Measurements from ENCODE around the gene ASIC2.

Gene ASIC2

DNA sequence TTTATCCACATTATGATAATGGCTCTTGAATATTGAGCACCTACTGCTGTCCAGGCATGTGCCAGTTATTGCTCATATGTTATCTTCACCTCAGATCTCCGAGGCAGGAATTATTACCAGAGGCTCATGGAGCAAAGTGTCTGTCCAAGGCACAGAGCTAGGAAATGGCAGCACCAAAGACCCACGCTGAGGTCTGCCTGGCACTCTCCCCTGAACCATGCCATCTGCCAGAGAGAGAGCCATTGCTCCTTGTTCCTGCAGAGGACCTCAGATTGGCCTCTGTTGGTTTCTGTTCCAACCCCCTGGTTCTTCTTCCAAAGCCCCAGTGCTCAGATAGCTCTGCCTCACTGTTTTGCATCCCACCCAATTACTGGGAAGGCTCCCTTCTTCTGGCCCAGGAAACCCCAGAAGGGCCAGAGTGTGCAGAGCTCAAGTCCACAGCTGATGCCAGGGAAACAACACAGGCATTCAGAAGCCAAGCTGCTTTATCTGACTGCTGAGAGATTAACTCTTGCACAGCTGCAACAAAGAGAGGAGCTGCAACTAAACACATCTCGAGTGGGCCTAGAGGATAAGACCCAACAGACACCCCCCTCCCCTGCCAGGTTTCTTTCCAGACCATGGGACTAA lies 5.9 kb downstream of the ASIC2 start:
- no peak for DNase-seq (ENCODE audit: low read depth)

DNA sequence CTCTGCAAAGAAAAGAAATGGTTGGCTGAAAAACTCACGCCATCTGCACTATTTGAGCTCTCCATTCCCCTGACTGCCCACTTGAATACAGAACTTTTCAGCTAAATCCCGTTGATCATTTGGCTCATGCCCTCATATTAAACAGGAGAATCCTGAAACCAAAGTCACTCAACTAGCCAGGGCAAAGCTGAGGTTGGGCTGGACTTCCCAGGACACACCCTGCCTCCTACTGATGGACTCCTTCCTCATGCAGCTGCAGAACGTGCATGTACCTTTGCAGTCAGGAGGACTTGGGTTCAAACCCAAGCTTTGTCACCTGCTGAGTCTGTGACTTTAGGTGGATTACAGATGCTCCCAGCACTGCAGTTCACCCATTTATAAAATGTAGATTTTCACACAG lies 7.7 kb downstream of the ASIC2 start:
- no peak for DNase-seq (ENCODE audit: low read depth)

DNA sequence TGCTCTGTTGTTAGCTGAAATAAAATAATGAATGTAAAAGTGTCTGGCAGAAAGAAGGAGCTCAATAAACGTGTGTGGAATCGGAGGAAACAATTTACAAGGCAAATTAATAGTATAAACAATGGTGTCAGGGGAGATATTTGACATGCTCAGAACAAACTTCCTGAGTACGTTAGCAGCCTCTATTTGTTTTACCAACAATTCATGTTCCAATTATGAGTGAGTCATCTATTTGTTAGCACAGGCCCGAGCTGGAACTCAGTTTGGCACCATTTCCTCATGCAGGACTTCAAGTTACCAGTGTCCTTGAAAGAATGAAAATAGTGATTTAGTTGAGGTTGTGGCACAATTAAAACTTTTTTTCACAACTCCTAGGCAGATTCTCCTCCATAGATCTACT lies 9.1 kb downstream of the ASIC2 start:
- DNase-seq (ENCODE audit: low read depth) = peak; percentile 77

DNA sequence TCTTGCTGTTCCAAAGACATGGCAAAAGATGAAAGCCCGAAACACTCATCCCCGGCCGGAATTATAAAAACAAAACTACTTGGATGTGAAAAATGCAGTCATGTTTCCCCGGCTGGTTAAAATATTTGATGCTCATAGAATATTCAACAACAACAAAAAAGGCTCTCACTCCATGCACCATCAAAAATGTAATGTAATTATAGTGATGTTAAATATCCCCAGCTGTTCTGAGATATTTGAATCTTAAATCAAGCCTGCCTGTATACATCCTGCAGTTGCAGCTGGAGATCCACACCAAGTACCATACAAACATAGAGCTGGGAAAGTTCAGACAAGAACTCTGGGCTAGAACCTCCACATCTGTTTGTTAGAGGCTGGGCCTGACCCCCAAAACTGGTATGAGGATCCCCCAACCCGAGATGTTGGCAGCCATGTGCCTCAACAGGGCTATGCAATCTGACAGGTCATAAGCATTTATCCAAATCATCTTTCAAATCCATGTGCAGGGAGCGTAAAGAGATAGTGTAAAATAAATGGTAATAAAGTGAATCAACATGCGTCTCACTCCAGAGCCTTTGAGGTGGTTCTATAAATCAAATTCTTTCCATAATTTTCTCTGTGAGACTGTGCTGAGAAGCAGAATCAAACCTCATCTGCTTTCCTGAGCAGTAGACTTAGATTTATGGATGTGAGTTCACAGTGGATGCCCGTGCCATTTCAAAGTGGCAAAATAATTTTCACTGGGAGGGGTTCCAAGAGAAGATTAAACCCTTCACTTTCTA lies 12.7 kb downstream of the ASIC2 start:
- DNase-seq (ENCODE audit: low read depth) = no peak

DNA sequence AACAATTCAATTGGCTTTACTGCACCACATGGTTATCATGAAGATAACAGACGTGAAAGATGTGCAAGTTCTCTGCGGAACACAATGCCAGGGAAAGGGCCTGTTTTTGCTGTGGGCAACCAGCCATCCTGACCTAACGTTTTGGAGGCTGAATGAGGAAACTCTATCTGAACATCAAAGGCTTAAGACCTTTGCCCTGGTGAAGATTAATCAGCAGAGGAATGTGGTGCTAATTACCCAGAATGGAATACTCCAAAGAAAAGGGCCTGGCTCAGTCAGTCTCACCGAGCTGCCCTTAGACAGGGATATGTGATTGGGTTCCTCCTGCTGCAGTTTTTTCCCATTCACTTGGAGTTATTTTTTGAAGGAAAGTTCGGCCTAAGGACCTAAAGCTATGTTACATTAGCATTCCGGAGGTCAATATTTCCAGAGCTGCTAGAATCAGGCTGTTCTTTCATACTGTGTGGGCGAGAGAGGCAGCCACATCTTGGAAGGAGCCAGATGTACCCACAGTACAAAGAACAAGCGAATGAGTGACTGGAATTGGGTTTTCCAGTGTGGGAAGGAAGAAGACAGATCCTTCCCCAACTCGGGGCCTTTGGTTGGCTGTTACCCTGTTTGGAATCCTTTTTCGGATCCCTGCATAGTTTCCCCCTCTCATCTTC lies 15.5 kb downstream of the ASIC2 start:
- peak; percentile 56 for DNase-seq (ENCODE audit: low read depth)

DNA sequence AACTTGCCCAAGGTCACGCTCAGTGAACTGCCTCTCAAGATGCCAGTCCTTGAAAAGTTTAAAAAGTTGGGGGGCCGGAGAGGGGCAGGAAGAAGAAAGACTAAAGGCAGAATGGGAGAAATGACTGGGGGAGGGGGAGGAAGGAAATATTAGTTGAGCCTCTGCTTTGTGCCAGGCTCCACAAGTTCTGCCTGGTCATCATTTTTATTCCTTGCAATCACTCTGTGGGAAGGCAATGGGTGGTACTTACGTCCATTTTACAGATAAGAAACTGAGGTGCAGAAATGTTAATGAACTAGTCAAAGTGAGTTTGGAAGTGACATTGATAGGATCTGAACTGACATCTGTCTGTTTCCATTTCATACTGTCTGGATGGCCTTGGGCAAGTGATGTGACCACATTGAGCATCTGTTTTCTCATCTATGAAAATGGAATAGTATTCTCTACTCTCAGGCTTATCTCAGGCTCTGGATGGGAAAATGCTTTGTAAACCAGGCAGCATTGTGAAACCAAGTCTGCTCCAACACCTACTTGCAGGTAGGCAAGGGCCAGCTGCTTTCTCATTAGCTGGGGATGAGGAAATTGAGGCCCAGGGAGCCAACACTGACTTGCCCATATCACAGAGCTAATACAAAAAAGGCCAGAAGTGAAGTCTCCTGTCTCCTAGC lies 19.2 kb downstream of the ASIC2 start:
- no peak for DNase-seq (ENCODE audit: low read depth)

DNA sequence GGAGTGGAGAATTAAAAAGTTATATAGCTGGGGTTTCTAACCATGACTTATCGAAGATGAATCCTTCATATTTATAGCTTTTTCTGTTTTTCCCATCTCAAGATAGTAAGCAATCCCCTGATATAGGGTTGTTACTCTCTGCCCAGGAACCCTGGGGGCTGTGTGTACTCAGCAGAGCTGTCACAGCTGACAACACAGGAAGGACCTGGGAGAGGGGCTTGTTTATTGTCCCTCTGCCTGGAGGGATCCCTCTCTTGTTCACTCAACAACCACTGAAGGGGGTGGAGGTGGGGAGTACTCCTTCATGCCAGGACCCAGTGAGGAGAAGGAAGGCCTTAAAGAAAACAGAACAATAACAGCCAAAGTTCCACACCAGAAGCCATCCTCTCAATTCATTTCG lies 19.8 kb downstream of the ASIC2 start:
- DNase-seq (ENCODE audit: low read depth) = no peak

DNA sequence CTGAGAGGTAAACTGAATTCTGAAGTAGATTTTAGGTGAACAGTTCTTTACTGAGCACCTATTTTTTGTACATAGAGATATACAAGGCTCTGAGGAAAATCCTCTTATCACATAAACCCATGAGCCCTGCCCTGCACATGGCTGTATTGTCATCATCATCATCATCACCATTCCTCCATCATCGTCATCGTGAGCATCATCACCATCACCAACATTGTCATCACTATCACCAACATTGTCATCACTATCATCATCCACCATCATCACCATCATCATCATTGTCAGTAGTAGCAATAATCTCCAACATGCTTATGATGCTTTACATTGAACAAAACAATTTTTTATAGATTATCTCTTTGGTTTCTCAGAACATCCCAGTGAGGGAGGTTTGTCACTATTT lies 20.7 kb downstream of the ASIC2 start:
- DNase-seq (ENCODE audit: low read depth) = no peak

DNA sequence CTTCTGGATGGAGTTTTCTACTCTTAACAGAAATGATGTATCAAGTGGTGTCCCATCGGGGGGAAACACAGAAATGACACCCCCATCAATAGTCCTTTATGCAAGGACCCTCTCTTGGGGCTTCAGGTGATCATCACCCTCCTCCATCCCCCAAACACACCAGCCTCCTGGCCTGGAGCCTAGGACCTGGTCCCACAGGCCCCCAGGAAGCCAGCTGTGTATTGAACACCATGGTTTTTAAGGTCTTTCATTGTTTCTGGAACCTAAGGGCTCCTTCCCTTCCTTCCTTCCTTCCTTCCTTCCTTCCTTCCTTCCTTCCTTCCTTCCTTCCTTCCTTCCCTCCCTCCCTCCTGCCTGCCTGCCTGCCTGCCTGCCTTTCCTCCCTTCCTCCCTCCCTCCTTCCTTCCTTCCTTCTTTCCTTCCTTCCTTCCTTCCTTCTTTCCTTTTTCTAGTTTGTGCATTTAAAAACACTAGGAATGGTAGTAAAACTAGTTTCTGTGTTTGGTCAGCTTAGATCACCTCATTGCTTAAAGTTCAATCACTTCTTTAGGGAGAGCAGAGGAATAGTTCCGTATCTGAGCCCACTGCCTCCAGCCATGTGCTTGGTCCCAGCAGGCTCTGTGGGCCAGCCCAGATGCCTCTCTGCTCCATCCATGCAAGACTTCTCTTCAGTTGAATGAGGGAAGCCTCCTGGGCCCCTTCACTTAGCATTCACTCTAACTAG lies 23.6 kb downstream of the ASIC2 start:
- no peak for DNase-seq (ENCODE audit: low read depth)

DNA sequence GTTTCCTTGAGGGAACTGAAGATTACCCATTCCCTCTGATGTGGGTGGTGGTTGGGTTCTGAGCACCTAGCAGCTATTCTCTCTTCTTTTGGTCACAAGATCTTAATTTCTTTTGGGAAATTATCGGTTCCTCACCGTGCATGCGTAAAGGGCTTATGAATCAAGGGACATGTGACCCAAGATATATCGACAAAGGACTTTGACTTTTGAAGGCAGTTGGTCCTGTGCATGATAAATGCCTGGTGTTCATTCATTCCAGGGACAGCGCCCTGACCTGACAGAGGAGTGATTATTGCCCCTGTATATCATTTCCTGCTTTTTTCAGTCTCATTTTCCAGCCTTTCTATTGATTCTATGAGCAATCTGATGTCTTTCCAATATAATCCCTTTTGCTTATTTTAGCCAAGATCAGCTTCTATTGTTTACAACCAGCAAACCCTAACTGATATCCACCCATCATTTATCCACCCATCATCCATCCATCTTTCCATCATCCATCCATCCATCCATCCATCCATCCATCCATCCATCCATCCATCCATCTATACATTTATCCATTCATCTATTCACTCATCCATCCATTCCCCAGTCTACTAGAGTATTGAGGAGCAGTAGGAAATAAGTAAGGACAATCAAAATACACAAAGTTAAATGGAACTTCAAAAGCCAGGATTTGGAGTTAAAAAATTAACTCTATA lies 25.1 kb downstream of the ASIC2 start:
- no peak for DNase-seq (ENCODE audit: low read depth)

DNA sequence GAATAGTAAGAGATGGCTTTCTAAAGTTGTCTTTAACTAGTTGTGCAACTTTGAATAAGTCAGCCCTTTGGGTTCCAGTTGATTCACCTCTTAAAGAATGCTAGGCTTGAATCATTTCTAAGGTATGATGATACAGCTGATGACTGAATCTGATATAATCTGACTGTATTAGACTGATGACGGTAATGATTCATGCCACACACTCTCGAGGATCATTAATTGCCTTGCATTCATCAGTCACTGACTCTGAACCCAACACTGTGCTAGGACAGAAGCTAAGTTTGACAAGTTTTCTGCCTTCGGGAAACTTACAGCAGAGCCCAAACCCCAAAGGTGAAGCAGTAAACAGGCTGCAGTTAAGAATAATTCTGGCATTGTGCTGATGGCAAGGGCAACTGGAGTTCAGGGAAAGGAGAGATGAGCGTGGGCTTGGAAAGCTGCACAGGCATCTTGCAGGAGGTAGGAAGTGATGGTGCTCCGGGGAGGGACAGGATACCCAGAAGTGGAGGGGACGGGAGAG lies 25.8 kb downstream of the ASIC2 start:
- DNase-seq (ENCODE audit: low read depth) = peak; percentile 93

DNA sequence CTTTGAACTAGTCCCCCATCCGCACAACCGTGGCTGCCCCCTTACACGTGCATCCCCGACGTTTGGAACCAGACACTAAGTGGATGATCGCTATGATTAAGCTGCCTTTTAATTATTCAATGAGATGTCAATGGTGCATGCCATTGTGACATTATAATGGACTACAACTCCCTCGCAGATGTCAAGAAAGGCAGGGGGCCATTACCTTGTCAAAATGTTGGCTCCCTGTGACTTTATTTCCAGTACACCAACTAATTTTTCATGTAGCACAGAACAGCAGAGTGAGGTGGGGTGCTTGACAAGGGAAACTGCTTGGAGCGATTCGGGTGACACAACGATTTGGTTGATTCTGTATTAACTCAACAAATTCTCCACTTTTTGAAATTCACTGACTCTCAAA lies 26.5 kb downstream of the ASIC2 start:
- DNase-seq (ENCODE audit: low read depth) = no peak

DNA sequence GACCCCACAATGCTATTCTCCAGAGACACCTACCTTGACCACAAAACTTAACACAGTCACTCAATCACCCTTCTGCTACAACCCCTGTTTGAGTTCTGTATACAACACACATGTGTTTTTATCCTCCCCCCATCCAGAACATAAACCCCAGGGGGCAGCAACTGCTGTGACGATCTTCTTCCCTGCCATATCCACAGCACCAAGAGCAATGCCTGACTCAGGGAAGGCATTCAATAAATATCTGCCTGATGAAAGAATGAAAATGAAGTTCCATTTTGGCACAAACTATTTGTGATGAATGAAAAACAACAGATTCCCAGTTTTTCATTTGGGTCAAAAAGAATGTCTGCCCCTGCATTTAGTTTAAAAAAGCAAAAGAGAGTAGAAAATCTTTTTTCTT lies 27.0 kb downstream of the ASIC2 start:
- no peak for DNase-seq (ENCODE audit: low read depth)

DNA sequence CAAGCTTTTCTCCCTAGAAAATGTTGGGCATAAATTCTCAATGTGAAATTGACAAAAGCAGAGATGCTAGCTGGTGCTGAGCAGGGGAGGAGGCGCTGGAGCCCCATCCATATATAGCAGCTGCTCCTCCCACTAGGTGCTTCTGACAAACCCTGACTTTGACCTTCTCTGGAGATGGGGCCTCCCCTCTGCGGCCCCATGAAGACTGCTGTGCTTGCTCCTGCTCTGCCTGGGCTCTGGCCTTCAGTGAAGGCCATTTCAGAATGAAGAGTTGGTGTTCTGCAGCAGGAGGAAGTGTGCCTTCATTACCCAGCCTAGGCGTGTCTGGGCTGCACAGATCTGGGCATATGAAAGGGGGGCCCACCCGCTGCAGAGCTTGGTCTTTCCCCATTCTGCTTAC lies 29.7 kb downstream of the ASIC2 start:
- DNase-seq (ENCODE audit: low read depth) = no peak

DNA sequence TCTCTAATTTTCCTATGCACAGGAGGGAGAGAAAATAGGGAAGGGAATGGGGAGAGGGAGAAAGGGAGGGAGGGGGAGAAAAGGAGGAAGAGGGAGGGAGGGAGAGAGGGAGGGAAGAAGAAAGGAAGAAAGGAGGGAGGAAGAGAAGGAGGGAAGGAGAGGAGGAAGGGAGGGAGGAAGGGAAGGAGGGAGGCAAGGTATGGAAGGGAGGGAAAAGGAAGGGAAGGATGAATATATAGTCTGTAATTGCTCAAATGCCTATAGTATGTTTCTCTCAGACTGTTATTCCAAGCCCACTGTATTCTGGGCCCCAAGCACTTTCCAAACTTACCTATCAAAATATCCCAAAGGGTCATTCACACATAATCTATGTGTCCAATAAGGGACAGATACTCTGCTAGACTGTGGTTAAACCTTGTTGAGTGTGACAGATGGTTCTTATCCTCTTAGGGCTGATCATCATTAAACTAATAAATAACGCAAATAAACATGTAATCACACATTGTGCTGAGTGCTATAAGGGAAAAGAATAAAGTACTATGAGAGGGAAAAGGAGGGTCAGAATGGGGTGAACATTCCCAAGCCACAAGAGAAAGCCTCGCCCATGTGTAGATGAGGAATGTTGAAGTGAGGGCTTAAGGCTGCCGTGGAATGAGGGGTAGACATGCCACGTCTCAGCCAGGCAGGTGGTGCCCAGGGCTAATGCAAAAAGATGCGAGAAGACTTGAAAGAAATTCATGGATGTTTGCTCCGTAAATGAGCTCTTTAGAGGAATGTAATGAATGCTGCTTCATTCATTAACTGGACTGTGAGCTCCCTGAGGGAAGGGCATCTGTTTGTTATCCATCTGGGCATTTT lies 30.6 kb downstream of the ASIC2 start:
- DNase-seq (ENCODE audit: low read depth) = no peak

DNA sequence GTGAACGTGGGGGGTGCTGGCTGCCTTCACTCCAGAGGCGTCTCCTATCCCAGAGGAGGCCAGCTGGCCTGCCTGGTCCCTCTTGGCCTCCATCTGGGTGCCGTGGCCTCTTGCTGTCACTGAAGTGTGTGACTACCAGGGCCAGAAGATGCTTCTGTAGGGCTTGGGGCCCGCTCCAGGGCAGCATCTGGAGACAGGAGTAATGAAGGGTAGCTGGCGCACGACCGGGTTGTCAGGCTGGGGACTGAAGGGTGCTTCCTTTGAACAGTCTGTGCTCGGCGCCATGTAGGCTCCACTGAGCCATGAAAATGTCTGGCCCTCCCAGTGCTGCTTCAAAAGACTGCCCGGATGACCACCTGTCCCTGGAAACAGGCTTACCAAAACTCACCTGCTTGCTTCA lies 31.3 kb downstream of the ASIC2 start:
- no peak for DNase-seq (ENCODE audit: low read depth)

DNA sequence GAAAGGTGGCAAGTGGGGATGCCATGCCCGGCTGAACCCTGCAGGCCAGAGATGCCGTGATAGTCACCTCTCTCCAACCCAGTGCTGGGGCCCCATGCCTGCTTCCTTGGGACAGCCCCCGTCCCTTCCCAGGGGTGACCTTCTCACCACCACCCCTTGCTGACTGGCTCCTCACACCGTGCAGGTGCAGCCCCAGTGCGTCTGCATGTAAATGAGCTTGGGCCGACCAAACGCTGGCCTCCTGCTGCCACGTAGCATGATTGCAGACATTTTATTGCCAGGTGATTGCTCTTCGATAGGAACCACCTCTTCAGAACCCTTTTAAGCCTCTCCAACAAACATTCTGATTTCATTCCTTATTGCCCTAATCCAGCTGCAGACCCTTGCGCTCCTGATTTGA lies 32.5 kb downstream of the ASIC2 start:
- DNase-seq (ENCODE audit: low read depth) = no peak

DNA sequence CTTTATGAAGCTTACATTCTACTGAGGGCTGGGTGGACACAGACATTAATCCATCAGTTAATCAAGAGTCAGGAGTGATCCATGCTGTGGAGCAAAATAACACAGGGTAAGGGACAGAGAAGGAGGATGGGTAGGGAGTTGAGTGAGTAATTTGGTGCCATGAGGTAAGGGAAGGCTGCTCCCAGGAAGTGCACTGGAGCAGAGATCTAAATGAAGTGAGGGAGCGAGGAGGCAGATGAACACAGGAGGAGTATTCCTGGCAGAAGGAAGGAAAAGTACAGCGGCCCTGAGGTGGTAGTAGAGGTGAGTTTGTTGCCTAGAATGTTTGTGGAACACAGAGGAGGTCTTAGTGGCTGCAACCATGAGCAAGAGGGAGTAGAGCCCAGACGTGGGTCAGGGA lies 34.8 kb downstream of the ASIC2 start:
- no peak for DNase-seq (ENCODE audit: low read depth)

DNA sequence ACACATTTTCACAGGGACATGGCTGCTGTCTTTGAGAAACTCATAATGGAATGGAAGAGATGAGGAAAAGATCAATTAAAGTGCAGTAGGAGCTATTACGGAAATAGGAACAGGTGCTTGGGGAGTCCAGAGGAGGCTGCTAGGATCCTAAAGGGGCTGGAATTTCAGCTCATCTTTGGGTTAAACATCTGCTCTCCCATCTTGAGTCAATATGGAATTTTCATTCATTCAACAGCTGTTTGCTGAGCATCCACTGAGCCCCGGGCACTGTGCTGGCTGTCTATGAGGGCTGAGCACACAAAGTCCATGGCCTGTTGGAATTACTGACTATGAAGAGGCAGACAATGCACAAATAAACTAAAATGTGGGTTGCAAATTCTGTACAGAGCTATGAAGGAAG lies 47.9 kb downstream of the ASIC2 start:
- no peak for DNase-seq (ENCODE audit: low read depth)

DNA sequence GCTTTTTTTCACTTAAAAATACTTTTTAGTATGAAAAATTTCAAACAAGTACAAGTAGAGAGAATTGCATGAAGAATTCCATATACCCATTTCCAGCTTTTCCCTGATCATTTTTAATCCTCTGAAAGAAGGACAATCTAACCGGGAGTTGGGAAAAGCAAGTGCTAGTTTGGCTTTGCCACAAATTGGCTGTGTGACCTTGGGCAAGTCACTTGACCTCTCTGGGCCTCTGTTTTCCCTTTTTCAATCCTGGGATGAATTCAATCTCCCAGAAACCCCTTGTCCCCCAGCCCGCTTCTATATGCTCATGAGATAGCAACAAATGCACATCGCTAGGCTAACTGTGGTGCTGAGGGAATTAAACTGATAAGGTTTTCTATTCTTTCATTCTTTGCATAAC lies 49.4 kb downstream of the ASIC2 start:
- DNase-seq (ENCODE audit: low read depth) = no peak

Data from amniotic epithelial cell (primary cell).